OCI-LY7 (cell line): ENCODE results near the gene WDR37. TPM values are rescaled to one million over a fixed set of nuclear protein-coding genes. Genes with fewer than 3 reads are reported as not detected.

Source experiments
- BruUV-seq: library from RNA; stranded (reverse); fragments of 400-500 nt; replicated peaks from 2 replicates; lab custom pipeline; 2021; lab: Mats Ljungman, UMichigan
- CTCF ChIA-PET: fragments of 300-600 bp; sonication (Branson Sonifier 250); formaldehyde crosslinking; loops from one replicate; lab custom pipeline; 2022; ENCODE audit warnings: antibody characterized with exemption; ENCODE audit not compliant: unreplicated experiment; lab: Charles Lee
- POLR2A ChIA-PET: fragments of 300-600 bp; sonication (Branson Sonifier 250); formaldehyde crosslinking; loops from one replicate; lab custom pipeline; 2022; ENCODE audit warnings: antibody characterized with exemption; lab: Charles Lee
- DNase-seq: peaks from one replicate; pipeline ENCODE4 v3.0.0-alpha.2; 2015; ENCODE audit warnings: low spot score
- H2AFZ ChIP-seq: fragments of 200-600 bp; sonication (generic), shearing (Covaris generic); 2 replicates; pipeline ENCODE4 v1.6.1; 2014; ENCODE audit warnings: mild to moderate bottlenecking, antibody characterized with exemption, low read length, moderate library complexity
- H3K27ac ChIP-seq: fragments of 200-600 bp; sonication (generic); 2 replicates; pipeline ENCODE4 v1.5.1; 2014; ENCODE audit warnings: mixed run types, low read depth, mild to moderate bottlenecking, moderate library complexity, low read length, inconsistent platforms; ENCODE audit not compliant: poor library complexity, severe bottlenecking
- H3K36me3 ChIP-seq: fragments of 200-600 bp; sonication (generic); 2 replicates; pipeline ENCODE4 v1.6.1; 2014; ENCODE audit warnings: mild to moderate bottlenecking, antibody characterized with exemption, low read length, moderate library complexity, mixed read lengths; ENCODE audit not compliant: insufficient read depth
- H3K4me1 ChIP-seq: fragments of 200-600 bp; sonication (generic); 2 replicates; pipeline ENCODE4 v1.5.1; 2014; ENCODE audit warnings: mild to moderate bottlenecking, low read length; ENCODE audit not compliant: insufficient read depth, poor library complexity, severe bottlenecking
- H3K4me2 ChIP-seq: fragments of 200-600 bp; sonication (generic); 2 replicates; pipeline ENCODE4 v1.6.1; 2014; ENCODE audit warnings: mild to moderate bottlenecking, low read length
- H3K4me3 ChIP-seq: fragments of 200-600 bp; sonication (generic); 2 replicates; pipeline ENCODE4 v1.5.1; 2014; ENCODE audit warnings: mild to moderate bottlenecking, low read depth, low read length; ENCODE audit not compliant: poor library complexity, severe bottlenecking
- H3K79me2 ChIP-seq: fragments of 200-600 bp; sonication (generic); 2 replicates; pipeline ENCODE4 v1.6.1; 2016; ENCODE audit warnings: low read depth, mild to moderate bottlenecking, low read length, moderate library complexity, mixed read lengths; ENCODE audit not compliant: insufficient read depth
- H3K9me2 ChIP-seq: fragments of 200-600 bp; sonication (generic); 2 replicates; pipeline ENCODE4 v1.6.1; 2016; ENCODE audit warnings: mild to moderate bottlenecking, low read length, mixed read lengths; ENCODE audit not compliant: insufficient read depth
- H3K9me3 ChIP-seq: fragments of 200-600 bp; sonication (generic); 2 replicates; pipeline ENCODE4 v1.6.1; 2014; ENCODE audit warnings: mild to moderate bottlenecking, mixed run types, low read length, mixed read lengths
- H4K20me1 ChIP-seq: fragments of 200-600 bp; sonication (generic); 2 replicates; pipeline ENCODE4 v1.6.1; 2014; ENCODE audit warnings: mild to moderate bottlenecking, antibody characterized with exemption, low read length, moderate library complexity, mixed read lengths; ENCODE audit not compliant: insufficient read depth
- EZH2phosphoT487 ChIP-seq: fragments of 200-600 bp; sonication (generic); IDR thresholded peaks from 2 replicates; pipeline ENCODE4 v1.6.1; 2018; ENCODE audit warnings: low read depth, borderline replicate concordance, mild to moderate bottlenecking, mixed run types, antibody characterized with exemption, low read length, moderate library complexity, mixed read lengths
- intact Hi-C: fragments of 100-400 bp; cut with micrococcal nuclease; formaldehyde crosslinking; loops from one replicate; pipeline ENCODE4 v1.10.0; 2022; ENCODE audit not compliant: unreplicated experiment
- total RNA-seq, 2 experiments: library from RNA; depleted of rRNA in 1 of 2; stranded (reverse); fragments of >200 nt in 1 of 2; shearing (Covaris generic) in 1 of 2; gene quantifications; 2 replicates each; pipeline ENCODE4 v1.2.3, GENCODE V29; 2014 to 2022
- TF ChIP-seq, protein P1 (sequence below): fragments of 200-600 bp; sonication (generic); conservative IDR thresholded peaks from 2 replicates; pipeline ENCODE4 v1.5.1; 2014; ENCODE audit warnings: mild to moderate bottlenecking, antibody characterized with exemption, low read length, moderate library complexity, mixed read lengths

The WDR37 gene
- total RNA-seq, 2 experiments from 2014 or later: 9.7 to 18.9 TPM

DNA sequence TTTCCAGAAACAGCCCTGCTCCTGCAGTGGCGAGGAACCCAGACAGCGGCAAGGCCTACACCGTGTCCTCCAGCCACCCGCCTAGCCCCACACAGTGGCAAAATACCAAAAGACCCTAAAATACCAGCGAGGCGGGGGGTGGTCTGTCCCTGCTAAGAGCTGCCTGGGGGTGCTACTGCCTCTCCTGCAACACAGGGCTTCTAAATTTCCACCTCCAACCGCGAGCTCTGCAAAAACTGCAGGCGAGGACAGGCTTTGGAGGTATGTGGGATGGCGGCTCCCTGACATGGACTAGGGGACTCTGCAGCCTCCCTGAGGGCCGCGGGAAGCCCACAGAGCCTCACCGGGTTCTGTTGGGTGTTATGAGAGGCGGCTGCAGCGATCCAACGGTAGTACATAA is 122.3 kb downstream of the WDR37 start:
- Histone ChIP-seq H3K4me3 (no peak overlapping the region), H3K9me2 (no peaks in the 10 kb centered on the region), H3K27ac (no peak overlapping the region), H3K9me3 (no peaks in the 10 kb centered on the region), H3K36me3 (no peaks in the 10 kb centered on the region), H3K4me2 (no peak overlapping the region), H3K79me2 (no peaks in the 10 kb centered on the region), H4K20me1 (no peaks in the 10 kb centered on the region), H2AFZ (no peak overlapping the region), H3K4me1 (no peaks in the 10 kb centered on the region)
- ChIA-PET POLR2A (no interaction called here), CTCF (no interaction called here)
- no peak for DNase-seq
- BruUV-seq: no TSS peak
- TF ChIP-seq, protein P1, sequence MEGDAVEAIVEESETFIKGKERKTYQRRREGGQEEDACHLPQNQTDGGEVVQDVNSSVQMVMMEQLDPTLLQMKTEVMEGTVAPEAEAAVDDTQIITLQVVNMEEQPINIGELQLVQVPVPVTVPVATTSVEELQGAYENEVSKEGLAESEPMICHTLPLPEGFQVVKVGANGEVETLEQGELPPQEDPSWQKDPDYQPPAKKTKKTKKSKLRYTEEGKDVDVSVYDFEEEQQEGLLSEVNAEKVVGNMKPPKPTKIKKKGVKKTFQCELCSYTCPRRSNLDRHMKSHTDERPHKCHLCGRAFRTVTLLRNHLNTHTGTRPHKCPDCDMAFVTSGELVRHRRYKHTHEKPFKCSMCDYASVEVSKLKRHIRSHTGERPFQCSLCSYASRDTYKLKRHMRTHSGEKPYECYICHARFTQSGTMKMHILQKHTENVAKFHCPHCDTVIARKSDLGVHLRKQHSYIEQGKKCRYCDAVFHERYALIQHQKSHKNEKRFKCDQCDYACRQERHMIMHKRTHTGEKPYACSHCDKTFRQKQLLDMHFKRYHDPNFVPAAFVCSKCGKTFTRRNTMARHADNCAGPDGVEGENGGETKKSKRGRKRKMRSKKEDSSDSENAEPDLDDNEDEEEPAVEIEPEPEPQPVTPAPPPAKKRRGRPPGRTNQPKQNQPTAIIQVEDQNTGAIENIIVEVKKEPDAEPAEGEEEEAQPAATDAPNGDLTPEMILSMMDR: no peak
- no peak for TF ChIP-seq EZH2phosphoT487
- intact Hi-C loops: no loop called here

DNA sequence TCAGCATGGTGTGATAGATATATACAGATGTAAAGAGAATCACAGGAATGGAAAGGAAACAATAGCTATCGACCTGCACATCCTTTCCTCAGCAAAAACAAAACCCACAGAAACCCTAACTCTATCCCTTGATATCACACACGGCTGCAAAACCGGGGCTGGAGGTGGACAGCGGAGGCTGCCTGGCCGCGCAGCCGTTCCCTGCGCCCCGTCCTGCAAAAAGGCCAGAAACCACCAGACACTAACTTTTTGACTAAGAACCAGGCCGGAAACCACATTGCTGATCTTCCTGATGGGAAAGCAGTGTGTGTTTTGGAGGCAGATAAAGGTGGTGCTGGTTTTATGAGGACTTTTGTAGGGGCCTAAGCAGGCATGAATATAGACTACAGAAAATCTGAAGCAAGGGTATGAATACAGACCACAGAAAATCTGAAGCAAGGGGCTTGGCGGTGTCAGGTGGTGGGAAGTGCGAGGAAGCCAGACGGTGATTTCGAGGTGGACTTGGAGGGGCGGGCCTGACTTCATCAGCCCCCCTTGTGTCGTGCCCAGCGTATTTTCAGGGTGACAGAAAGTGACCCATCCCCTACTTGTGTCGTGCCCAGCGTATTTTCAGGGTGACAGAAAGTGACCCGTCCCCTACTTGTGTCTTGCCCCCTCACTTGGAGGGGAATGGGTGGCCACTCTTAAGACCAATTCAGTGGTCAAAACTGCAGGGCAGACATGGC is 123.3 kb downstream of the WDR37 start:
- Histone ChIP-seq H3K27ac (no peak overlapping the region), H3K4me3 (no peak overlapping the region), H3K4me2 (no peak overlapping the region), H3K9me3 (no peaks in the 10 kb centered on the region), H2AFZ (no peak overlapping the region), H3K36me3 (no peaks in the 10 kb centered on the region), H4K20me1 (no peaks in the 10 kb centered on the region), H3K9me2 (no peaks in the 10 kb centered on the region), H3K79me2 (no peaks in the 10 kb centered on the region), H3K4me1 (no peaks in the 10 kb centered on the region)
- CTCF ChIA-PET: no interaction called here
- no peak for DNase-seq
- BruUV-seq: no TSS peak
- no peak for TF ChIP-seq EZH2phosphoT487
- TF ChIP-seq, protein P1: no peak
- POLR2A ChIA-PET: interaction anchor here (0.5 kb wide), 1 partner anchor 18 kb away, joined by 6 read pairs; no protein-coding TSS in a partner anchor
- intact Hi-C loops: no loop called here

DNA sequence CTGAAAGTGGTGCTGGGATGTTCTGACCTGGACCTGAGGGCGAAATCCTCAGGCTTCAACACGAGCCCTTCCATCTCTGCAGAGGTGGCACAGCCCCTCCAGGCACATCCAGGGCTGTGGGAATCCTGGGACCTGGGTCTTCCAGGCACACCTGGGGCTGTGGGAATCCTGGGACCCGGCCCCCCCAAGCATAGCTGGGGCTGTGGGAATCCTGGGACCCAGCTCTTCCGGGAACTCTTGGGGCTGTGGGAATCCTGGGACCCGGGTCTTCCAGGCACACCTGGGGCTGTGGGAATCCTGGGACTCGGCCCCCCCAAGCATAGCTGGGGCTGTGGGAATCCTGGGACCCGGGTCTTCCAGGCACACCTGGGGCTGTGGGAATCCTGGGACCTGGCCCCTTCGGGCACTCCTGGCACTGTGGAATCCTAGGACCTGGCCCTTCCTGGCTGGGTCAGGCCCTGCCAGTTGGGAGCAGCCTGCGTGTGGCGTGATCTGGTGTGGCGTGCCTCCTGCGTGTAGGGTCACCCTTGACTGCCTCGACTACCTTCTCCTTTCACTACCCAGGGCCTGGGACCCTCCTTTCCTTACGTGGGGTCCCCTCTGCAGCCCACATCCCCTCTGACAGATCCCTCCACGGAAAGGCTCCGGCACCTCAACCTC is 124.0 kb downstream of the WDR37 start:
- Histone ChIP-seq H3K4me3 (no peak overlapping the region), H4K20me1 (no peaks in the 10 kb centered on the region), H3K36me3 (no peaks in the 10 kb centered on the region), H3K79me2 (no peaks in the 10 kb centered on the region), H3K9me2 (no peaks in the 10 kb centered on the region), H3K4me2 (no peak overlapping the region), H3K9me3 (no peaks in the 10 kb centered on the region), H3K4me1 (no peaks in the 10 kb centered on the region), H3K27ac (no peak overlapping the region), H2AFZ (no peak overlapping the region)
- intact Hi-C loops: no loop called here
- no peak for DNase-seq
- no TSS peak for BruUV-seq
- ChIA-PET CTCF (no interaction called here), POLR2A (no interaction called here)
- TF ChIP-seq EZH2phosphoT487: no peak
- TF ChIP-seq, protein P1: no peak
